GM10847 (cell line): ENCODE results near the gene ADAMTS16.

ENCODE experiments used
- POLR2A ChIP-seq: IDR thresholded peaks from 2 replicates; pipeline ENCODE4 v1.6.1; 2011; ENCODE audit not compliant: insufficient read length; ENCODE audit errors: extremely low read depth

The ADAMTS16 gene

DNA sequence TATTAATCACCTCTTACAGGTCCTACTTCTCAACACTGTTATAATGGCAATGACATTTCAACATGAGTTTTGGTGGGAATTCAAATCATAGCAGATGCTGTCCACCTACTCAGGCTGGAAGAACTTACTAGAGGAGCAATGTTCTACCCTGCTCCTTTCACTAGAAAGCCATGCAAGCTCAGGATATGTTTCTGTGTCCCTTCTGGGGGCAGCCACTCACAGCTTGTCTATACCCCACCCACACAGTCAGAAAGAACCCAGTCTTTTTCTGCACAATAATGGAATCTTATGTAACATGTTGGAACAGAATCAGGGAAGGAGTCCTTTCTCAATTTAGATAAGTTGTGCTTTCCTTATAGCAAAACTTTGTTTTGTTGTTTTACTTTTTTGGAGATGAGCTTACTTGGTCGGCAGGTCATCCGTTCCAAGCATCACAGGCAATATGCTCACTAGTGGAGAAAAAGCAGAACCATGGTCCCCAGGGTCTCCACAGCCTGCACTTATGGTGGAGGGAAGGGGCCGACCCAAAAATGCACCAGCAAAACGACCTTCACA is 229.0 kb downstream of the ADAMTS16 start:
- TF ChIP-seq POLR2A, result no peak
